A549 (cell line): ENCODE data around the gene CENPF.

Experiments
- CBX8 ChIP-seq: fragments of 200-600 bp; sonication (generic); IDR thresholded peaks from 2 replicates; pipeline ENCODE4 v1.6.1; 2016
- EP300 ChIP-seq, 2 experiments: fragments of >200 bp; sonication (Bioruptor Twin); formaldehyde crosslinking; IDR thresholded peaks; 2 replicates in 1 of 2; 3 replicates in 1 of 2; pipeline ENCODE4 v1.6.1; 2016 to 2017
- ESRRA ChIP-seq: fragments of 150-350 bp; IDR thresholded peaks from 2 replicates; pipeline ENCODE4 v1.6.1; 2014; ENCODE audit warnings: mild to moderate bottlenecking, low read length, borderline replicate concordance
- MAFK ChIP-seq: fragments of 450-650 bp; IDR thresholded peaks from 2 replicates; pipeline ENCODE4 v1.6.1; 2014; ENCODE audit not compliant: partially characterized antibody
- POLR2A ChIP-seq: IDR thresholded peaks from 2 replicates; pipeline ENCODE4 v1.6.1; 2012; ENCODE audit warnings: mild to moderate bottlenecking, low read length
- RAD21 ChIP-seq, 2 experiments: fragments of >200 bp in 1 of 2; sonication (Bioruptor Twin) in 1 of 2; formaldehyde crosslinking in 1 of 2; IDR thresholded peaks in 1 of 2; conservative IDR thresholded peaks in 1 of 2; 2 replicates in 1 of 2; 3 replicates in 1 of 2; pipeline ENCODE4 v1.6.1; 2012 to 2018; ENCODE audit warnings: inconsistent platforms in 1 of 2
- RCOR1 ChIP-seq: fragments of 150-350 bp; IDR thresholded peaks from 2 replicates; pipeline ENCODE4 v1.6.1; 2014; ENCODE audit warnings: antibody characterized with exemption, low read length, low read depth
- RFX5 ChIP-seq: fragments of 450-650 bp; IDR thresholded peaks from 2 replicates; pipeline ENCODE4 v1.7.1; 2014; ENCODE audit warnings: antibody characterized with exemption, mild to moderate bottlenecking, moderate library complexity
- TF ChIP-seq, protein P1 (sequence below): fragments of >200 bp; sonication (Bioruptor Twin); formaldehyde crosslinking; IDR thresholded peaks from 3 replicates; pipeline ENCODE4 v1.5.1; 2016

DNA sequence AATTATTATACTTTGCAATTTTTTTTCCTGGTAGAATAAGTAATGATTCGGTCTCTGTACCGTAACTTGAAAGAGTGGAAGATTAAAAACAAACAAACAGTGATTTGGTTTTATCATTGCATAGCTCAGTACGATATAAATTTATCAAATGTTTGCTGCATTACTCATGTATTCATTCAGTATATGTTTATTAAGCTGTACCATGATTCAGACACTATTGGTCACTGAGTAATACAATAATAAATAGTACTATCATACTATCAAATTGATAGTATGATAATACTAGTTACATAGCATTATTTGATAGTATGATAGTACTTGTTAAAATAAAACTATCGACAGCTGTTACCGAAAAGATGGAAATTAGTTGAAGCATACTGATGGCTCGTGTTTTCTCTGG lies 12.1 kb downstream of the CENPF start:
- TF ChIP-seq MAFK (no peak), POLR2A (no peak), ESRRA (no peak), RAD21 (conservative IDR thresholded peaks at IDR 0.05 in 1 of 2, IDR thresholded peaks at IDR 0.05 in 1 of 2) (no peak), EP300 (IDR thresholded peaks at IDR 0.05) (no peak), CBX8 (no peak), RFX5 (no peak), RCOR1 (no peak)
- TF ChIP-seq, protein P1, sequence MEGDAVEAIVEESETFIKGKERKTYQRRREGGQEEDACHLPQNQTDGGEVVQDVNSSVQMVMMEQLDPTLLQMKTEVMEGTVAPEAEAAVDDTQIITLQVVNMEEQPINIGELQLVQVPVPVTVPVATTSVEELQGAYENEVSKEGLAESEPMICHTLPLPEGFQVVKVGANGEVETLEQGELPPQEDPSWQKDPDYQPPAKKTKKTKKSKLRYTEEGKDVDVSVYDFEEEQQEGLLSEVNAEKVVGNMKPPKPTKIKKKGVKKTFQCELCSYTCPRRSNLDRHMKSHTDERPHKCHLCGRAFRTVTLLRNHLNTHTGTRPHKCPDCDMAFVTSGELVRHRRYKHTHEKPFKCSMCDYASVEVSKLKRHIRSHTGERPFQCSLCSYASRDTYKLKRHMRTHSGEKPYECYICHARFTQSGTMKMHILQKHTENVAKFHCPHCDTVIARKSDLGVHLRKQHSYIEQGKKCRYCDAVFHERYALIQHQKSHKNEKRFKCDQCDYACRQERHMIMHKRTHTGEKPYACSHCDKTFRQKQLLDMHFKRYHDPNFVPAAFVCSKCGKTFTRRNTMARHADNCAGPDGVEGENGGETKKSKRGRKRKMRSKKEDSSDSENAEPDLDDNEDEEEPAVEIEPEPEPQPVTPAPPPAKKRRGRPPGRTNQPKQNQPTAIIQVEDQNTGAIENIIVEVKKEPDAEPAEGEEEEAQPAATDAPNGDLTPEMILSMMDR = no peak
